NK-92 (cell line): ENCODE results near the gene HOXA3.

ENCODE experiments used
- DNase-seq: peaks from one replicate; lab custom pipeline; 2025; ENCODE audit not compliant: unreplicated experiment; lab: John Stamatoyannopoulos, UW

HOXA3 gene

DNA sequence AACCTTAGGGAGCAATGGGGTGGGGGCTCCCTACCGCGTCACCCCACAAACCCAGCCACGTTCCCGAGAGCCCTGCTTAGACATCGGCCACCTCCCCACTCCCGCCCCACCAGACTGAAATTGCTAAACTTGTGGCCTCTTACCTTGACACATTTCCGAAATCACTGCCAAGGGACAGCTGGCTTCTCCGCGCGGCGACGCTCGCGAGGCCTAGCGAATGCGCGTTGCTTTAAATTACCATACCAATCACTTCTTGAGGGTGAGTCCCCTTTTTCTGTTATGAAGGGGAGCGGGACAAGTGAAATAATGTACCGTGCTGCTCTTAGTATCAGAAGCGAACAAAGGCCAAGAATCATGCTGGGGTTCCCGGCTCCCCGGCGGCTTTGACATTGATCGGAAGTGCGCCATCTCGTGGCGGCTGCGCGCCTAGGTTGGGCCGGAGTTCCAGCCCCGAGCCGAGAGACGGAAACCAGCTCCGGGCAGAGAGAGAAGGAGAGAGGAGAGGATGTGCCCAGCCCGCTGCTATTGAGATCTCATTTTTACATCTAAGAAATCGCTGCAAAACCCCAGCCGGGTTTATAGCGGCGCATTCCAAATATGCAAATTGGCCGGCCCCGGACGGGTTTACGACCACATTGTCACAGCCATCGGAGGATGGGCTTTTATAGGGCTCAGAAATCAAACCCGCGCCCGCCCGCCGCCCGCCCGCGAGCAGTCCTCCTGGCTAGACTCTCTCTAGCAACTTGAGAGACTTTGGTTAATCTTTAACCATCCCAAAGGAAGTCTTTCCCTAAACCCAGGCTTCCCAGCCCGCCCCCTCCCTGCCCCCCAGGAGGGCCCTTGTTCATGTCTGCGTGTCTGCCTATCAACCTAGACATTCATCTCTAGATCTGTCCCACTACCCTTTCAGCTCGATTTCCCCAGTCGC, 27.4 kb upstream of the HOXA3 start:
- no peak for DNase-seq

DNA sequence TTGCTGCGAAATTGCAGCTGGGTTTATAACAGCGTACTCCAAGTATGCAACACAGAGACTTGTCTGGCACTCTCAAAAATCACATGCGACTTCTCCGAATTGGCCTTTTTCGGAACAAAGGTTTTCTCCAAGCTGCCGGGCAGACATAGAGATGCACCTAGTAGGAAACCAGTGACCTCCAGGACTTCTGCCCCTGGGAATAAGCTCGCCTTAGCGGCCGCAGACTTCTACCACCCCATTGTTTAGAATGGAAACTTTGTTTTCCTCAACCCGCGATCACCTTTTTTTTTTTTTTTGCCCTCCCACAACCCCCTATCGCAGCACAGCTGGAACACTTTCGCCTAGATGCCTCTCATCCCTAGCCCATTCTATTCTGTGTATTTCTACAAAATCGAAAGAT, 26.6 kb upstream of the HOXA3 start:
- DNase-seq = no peak

DNA sequence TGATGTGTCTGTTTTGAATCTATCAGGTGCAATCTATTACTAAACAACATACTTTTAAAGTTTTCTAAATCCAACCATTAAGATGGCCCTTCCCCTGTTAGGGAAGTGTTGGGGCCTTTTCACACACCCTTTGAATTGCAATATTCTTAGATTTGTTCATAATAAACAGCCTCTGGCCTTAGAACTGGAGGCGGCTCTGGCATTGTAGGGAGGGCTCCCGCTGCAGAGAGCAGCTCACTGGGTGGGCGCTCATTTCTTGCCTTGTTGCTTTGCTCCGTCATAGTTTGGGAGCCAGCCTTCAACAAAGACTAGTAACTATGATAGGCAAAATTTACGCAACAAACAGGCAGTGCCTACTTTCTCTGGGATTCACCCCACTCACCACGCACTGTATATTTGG, 26.0 kb upstream of the HOXA3 start:
- no peak for DNase-seq

DNA sequence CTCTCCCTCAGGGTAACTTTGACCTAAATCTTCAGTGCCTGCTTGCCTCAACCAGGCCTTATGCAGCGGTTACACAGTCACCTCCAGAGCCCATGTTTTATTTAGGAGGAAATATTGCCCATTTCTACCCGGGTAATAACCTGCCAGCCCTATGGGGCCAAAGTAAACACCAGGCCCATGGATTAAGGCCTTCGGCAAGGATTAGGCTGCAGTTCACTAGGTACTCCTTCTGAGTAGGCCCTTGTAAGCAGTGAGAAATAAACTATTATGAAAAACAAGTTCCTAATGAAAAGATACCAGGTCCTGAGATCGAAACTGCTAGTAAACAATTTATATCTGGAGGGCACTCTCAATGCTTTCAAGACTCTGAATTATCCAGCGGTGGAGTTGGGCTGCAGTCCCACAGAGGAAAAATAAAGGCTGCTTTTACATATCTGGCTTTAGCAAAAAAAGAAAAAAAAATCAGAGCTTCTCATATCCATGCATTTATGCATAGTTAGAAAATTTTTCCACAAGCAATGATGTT, 25.5 kb upstream of the HOXA3 start:
- no peak for DNase-seq

DNA sequence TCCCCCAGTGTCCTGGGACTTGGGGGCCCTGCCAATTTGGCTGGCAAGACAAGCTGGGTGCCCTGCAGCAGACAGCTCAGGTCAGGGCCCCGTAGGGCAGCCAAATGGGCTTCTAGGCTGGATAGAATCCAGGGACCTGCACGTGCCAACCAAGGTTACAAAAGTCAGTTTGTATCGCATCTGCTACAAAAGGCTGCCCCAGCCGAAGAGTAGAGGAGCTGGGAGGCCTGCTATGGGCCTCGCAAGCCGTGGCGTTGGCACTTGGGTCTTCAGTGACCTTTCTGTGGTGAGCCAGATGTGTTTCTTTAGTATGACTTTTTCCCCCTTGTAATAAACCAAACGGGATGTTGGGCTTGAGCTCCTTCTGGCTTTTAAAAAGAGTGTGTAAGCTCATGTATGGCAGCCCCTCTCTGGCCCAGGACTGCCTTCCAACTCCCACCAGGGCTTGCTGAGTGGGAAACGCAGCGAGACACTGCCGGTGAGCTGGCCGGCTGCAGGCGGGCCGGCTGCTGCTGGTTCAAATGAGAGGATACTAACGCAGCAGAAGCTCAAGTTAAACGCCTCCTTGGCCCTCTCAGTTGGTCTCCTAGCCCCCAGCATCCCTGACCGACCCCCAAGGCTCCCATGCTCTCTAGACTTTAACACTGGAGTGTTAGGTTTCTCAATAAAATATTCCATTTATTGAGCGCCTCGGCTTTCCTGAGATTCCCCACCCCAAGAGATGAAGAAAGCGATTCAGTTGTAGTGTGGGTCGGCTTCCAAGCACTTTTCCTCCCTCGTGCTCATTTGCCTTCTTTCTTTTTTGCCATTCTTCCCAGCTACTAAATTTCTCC, 24.8 kb upstream of the HOXA3 start:
- no peak for DNase-seq

DNA sequence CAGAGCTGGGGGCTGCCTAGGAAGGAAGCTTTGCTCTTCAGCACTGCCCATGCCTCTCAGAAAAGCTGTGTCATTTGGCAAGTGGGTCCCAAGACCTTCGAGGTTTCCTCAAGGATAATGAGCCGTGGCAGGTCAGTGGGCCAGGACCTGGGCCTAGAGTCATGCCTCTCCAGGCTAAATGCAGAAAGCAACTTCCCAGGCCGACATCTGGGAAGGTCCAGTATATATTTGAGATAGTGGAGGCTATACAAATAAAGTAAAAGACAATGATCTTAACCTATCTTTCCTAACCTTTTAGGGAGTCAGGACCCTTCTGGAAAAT, 24.1 kb upstream of the HOXA3 start:
- no peak for DNase-seq

DNA sequence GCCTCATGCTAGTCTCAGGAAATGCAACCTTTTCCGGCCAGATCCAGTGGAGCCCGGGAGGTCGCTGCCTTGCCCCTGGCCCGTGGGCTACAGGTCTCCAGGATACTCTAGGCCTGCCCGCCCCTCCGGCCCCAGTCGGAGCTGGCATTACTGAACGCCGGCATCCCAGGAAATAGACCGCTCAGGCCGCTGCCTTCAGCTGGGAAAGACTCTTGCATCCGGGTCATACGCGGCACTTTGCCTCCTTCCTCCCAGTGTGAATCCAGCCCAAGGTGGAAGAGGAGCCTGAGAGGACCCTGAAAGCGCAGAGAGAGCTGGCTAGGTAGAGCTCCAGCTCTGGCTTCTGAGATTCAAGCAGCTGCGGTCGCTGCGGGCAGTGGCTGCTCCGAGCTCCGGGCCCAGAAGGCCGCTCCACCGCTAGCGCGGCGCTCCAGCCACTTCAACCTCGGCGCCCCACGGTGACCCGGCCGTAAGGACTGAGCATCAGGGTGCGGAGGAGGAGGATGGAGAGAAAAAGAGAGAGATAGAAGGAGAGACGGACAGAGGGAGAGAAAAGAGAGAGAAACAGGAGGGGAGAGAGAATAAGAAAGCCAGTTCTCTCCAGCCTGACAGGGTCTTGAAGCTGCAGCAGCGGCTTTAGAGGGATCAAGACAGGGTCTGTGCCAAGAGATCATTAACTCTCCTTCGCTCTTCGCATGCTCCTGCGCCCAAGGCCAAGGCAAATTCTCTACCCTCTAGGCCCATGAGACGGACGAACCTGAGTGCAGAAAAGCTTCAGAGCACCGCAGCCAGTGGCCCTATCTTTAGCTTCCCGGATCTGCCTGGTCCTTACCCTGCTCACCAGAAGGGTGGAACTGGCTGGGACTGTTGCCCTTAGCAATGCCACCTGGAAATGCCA, 23.5 kb upstream of the HOXA3 start:
- DNase-seq = no peak

DNA sequence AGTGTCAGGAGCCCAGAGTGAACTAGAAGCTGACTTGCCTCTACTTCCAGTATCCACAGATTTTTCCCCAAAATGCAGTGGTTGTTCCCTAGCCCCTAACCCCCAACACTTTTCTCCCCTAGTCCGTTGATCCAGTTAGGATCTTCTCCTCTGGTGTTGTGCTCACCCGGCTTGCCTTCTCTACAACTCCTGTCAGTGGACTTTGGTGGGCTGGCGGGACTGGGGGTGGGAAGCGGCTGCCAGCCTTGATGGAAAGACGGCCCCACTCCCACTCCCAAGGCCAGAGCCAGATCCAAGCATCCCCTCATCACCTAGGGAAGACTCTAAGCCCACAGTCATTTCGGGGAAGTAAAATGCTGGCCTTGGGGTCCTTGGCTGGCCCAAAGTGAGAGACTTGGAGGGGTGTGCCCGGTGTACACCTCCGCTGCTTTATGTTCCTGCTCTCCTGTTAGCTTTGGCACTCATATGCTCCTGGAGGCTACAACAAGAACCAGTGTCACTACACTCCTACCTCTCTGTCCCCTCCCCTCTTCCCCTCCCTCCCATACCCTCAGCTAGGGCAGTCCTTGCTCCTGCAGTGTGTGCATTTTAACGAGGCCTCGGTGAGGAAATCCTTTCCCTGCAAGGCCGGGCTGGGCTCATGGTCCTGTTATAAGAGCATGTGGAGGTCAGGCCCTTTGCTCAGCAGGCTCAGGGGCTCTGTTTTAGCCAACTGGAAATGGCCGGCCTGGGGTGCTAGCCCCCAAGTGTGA, 22.7 kb upstream of the HOXA3 start:
- DNase-seq = no peak

DNA sequence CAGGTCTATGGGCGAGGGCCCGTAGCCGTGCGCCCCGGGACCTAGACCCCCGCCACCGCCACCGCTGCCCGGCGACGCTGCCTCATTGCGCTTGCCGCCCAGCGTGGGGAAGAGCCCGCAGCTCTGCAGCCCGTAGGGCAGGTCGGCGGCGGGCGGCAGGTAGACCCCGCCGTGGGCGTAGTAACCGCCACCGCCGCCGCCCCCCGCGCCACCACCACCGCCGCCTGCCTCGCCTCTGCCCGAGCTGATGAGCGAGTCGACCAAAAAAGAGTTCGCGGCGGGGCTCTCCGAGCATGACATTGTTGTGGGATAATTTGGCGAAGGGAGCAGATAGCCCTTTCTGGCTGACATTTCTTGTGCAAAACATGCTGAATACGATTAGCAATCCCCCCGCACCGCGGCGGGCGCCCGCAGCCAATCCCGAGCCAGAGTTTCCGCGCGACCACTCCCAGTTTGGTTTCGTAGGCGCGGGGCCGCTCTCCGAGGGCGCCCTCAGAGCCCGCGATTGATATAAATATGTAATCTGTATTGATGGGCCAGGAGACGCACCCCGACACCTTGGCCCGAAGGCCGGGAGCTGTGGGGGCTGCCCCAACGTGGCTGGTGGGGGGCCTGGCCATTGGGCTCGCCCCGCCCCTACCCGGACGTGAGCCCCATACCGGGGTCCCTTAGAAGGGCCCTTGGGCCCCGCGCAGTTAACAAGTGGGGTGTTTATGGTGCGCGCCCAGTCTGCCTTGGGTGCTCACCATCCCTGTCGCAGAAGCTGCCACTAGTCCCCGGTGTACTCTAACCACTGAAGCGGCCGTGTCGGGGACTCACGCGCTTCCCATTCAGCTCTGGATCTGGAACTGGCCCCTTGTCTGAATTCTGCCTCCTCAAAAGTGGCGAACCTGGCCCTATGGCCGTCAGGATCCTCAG, 21.8 kb upstream of the HOXA3 start, which contains the start of gene HOXA10:
Gene HOXA10 (minus strand): TSS at position 365 of the 918 bp plus-strand sequence. CDS start 14 bp downstream, at position 351.
- no peak for DNase-seq

DNA sequence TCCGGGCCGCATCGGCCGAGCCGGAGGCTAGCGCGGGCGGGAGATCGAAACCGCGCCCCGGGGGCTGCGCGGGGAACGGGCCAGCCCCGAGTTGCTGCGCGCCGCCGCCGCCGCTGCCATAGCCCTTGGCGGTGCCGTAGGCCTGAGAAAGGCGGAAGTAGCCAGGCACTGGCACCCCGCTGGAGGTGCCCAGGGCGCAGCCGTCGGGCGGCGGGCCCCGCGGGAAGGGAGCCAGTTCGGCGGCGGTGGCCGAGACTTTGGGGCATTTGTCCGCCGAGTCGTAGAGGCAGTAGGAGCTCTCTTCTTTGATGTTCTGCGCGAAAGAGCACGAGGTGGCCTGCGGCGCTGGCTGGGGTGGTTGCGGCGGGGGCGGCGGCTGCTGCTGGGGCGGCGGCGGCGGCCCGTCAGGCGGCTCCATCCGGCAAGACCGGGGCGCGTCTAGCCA, 21.1 kb upstream of the HOXA3 start:
- DNase-seq = no peak

DNA sequence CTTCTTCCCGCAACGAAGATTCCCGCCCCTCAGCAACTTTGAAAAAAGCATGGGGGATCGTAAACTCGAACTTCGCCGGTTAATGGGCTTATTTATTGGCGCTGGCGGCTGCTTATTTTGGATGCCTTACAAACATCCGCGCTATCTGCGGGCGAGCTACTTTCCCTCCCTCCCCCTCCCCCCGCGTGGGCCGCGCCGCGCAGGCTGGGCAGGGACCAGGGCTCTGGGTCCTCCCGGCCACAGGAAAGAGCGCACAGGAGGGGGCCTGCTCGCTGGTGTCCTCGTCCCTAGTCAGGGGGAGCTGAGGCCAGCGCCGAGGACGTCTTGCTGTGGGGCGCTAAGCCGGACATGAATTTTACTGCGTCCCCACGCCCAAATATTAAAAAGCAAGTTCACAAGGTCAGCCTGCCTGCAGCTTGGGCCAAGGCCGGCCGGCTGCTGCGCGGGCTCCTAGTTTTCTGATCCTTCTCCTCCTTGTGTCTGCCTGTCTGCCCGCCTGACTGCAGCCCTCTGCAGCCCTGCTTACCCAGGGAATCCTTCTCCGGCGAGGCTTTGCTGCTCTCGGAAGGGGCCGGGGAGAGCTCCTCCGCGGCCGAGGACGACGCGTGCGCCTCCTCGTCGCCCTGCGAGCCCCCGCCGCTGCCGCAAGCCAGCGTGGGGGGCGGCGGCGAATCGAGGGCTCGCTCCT, 20.6 kb upstream of the HOXA3 start:
- no peak for DNase-seq

DNA sequence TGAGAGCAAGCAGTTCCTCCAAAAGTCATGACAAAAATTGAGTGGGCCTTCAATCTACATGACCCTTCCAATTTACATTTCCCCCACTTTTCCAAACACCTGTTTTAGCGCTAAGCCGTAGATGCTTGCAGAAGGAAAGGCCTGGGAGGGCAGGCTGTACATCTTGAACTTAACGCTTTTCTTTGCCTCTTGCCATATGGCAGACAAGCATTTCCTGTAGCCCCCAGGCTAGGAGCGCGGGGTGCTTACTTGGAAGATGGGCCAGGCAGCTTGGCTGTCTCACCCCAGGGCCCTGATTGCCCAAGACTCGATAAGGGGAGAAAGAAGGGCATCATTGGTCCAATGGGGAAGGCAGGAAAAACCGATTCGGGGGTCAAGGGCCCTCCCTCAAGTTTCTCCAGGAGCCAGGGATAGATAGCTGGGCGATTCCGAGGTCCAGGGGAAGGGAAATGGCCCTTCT, 20.0 kb upstream of the HOXA3 start:
- no peak for DNase-seq

DNA sequence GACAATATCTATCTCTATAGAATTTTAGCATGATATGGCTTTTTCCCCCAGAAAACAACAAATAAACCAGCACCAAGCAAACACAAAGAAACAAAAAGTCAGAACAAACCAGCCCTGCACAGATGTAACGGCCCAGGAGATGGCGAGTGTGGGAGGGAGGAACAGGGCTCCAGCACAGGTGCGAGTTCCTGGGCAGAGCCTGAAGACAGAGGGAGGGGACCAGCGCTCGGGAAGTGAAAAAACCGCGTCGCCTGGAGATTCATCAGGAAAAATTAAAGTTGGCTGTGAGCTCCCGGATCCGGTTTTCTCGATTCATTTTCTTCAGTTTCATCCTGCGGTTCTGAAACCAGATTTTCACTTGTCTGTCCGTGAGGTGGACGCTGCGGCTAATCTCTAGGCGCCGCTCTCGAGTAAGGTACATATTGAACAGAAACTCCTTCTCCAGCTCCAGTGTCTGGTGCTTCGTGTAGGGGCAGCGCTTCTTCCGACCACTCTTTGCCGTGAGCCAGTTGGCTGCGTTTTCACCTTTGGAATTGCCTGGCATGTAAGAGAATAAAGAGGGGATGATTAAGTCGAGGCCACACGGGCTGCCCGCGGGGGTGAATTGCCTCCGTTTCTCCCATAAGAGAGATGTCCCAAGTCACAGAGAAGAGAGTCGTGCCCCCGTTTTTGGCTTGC, 19.4 kb upstream of the HOXA3 start:
- no peak for DNase-seq

DNA sequence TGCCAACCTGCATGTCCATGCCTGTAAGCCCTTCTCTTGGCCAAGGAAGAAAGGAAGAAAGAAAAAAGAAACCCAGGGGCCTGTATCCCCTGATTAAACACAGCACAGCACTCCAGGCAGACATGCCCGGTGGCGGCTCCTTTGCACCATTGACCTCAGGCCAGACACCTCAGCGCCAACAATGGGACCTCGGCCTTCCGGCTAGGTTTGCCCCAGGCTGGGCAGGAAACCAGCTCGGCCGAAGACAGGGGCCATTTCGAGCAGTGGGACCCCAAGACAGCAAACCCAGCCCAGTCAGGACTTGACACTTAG, 18.9 kb upstream of the HOXA3 start:
- DNase-seq = no peak

DNA sequence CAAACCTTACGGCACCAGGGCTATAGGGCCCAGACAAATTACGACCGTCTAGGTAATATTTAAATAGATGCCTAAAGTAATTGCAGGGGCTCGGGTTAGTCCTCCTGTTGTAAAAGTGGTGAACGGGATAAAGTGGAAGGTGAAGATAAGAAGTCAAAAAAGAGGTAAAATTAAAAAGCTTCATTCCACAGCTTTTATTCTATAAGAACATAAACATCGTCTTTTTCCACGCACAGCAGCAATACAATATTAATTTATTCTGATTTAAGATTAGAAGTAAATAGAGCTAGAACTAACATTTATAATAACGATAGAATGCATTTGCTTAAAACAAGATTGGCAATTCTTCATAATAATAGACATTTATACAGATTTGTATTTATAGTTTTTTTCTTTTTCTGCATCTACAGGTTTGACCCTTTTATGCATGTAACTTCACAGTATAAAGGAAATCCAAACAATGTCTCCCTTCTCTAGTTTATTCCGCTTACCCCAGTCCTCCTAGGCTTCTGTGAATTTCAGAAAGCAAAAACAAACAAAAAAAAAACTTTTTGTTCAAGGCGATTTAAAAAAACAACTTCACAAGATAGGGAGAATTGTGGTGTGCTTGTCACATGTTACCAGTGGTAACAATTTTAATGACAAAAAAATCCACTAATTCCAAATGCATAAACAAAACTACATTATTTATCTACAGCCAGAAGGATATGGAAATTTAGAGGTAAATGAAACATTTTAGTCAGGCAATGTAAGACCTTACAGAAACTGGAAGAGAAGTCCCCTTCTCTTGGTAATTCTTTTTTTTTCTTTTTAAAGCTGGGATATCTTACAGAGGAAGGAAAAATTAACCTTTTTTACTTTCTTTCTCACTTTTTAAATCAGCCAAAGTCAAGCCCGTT, 18.3 kb upstream of the HOXA3 start:
- no peak for DNase-seq

DNA sequence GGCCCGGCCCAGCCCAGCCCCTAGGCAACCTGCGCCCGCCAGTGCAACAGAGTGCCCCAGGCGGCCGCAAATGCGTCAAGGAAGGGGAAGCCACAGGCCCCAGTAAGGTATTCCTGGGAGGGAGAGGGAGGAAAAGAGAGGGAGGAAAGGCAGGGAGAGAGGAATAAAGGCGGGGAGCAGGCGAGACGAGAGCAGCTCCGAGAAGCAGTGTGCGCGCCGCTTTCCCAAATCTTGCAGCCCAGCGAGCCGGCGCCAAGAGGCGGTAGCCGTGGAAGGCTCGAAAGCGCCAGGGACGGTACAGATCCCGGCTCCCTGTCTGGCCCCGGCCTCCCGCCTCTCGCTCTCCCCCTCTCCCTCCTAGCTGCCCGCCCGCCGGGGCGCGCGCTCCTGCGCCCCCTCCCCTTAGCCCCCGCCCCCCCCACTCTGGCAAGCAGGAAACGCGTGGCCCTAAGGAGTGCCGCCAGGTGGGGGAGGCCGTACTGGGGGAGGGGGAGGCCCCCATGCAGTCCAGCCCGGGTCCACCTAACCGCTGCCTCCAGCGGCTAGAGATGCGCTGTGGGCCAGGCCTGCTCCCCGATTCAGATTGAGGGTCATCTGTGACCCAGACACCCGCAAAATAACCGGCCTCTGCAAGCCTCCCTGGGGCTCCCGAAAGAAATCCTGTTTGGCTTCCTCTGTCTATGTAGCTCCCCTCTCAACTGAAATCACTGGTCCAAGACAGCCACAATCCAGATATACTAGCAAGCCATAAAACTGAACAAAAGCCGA, 17.5 kb upstream of the HOXA3 start:
- no peak for DNase-seq
